K562 (cell line): Measurements from ENCODE around the gene LYZL6.

Source experiments
- EP300 ChIP-seq: IDR thresholded peaks from 2 replicates; pipeline ENCODE4 v1.6.1; 2012; ENCODE audit warnings: low read length, improper control_type of control experiment
- GATA2 ChIP-seq: sonication (generic); formaldehyde crosslinking; IDR thresholded peaks from 2 replicates; pipeline ENCODE4 v1.4.0; 2020; ENCODE audit warnings: mild to moderate bottlenecking, missing genetic modification reagents
- POU5F1 ChIP-seq: fragments of 150-350 bp; IDR thresholded peaks from 2 replicates; pipeline ENCODE4 v1.6.1; 2014; ENCODE audit warnings: borderline replicate concordance, low read length, low read depth, mild to moderate bottlenecking; ENCODE audit not compliant: partially characterized antibody
- TF ChIP-seq, protein P1 (sequence below), 3 experiments: IDR thresholded peaks in 2 of 3; conservative IDR thresholded peaks in 1 of 3; 2 replicates each; pipeline ENCODE4 v1.5.1; 2011 to 2012; ENCODE audit warnings: low read length in 3 of 3, mild to moderate bottlenecking in 3 of 3, control low read depth in 2 of 3, improper control_type of control experiment in 1 of 3, inconsistent platforms in 1 of 3, low read depth in 1 of 3, mixed read lengths in 1 of 3, moderate library complexity in 1 of 3; ENCODE audit not compliant: insufficient read depth in 2 of 3

DNA sequence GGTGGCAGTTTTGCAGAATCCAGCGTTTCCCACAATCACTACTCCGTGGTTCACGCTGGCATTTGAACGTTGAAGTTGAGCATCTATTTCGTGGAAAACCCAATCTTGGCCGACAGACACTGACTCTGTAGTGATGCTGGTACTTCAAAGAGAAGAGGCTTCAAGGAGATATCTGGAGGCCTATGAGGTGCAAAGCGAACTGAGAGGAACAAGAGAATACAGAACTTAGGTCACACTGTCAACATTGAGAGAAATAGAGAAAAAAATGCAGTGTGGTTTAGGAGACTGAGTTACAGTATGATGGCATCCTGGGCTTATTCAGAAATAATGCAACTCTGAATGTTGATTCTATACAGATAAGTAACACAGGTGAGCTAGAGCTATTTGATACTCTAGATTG is 21.8 kb upstream of the LYZL6 start:
- TF ChIP-seq POU5F1: no peak
- TF ChIP-seq, protein P1, sequence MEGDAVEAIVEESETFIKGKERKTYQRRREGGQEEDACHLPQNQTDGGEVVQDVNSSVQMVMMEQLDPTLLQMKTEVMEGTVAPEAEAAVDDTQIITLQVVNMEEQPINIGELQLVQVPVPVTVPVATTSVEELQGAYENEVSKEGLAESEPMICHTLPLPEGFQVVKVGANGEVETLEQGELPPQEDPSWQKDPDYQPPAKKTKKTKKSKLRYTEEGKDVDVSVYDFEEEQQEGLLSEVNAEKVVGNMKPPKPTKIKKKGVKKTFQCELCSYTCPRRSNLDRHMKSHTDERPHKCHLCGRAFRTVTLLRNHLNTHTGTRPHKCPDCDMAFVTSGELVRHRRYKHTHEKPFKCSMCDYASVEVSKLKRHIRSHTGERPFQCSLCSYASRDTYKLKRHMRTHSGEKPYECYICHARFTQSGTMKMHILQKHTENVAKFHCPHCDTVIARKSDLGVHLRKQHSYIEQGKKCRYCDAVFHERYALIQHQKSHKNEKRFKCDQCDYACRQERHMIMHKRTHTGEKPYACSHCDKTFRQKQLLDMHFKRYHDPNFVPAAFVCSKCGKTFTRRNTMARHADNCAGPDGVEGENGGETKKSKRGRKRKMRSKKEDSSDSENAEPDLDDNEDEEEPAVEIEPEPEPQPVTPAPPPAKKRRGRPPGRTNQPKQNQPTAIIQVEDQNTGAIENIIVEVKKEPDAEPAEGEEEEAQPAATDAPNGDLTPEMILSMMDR (IDR thresholded peaks at IDR 0.05 in 2 of 3, conservative IDR thresholded peaks at IDR 0.05 in 1 of 3; ENCODE audit: insufficient read depth in 2 of 3, low read depth in 1 of 3, low read length in 3 of 3): no peak
- TF ChIP-seq EP300: no peak
- TF ChIP-seq GATA2 (CRISPR knock-in tag): no peak
